PC-9 (cell line): ENCODE results near the gene RET. TPM values are rescaled to one million over a fixed set of nuclear protein-coding genes. Genes with fewer than 3 reads are reported as not detected.

Source experiments
- BruUV-seq: library from RNA; stranded (reverse); fragments of 400-500 nt; replicated peaks from 2 replicates; lab custom pipeline; 2021; lab: Mats Ljungman, UMichigan
- CTCF ChIA-PET: fragments of 300-600 bp; sonication (Branson Sonifier 250); formaldehyde crosslinking; loops from one replicate; lab custom pipeline; 2022; ENCODE audit warnings: antibody characterized with exemption; lab: Charles Lee
- POLR2A ChIA-PET: fragments of 300-600 bp; sonication (Branson Sonifier 250); formaldehyde crosslinking; loops from one replicate; lab custom pipeline; 2022; ENCODE audit warnings: antibody characterized with exemption; ENCODE audit not compliant: unreplicated experiment; lab: Charles Lee
- DNase-seq, 2 experiments: peaks; one replicate each; pipeline versions ENCODE4 v3.0.0 to v3.0.0-alpha.2; 2015 to 2022; ENCODE audit warnings: mixed read lengths in 1 of 2
- H2AFZ ChIP-seq: fragments of 200-600 bp; sonication (generic); 2 replicates; pipeline ENCODE4 v1.8.1; 2017; ENCODE audit warnings: antibody characterized with exemption
- H3F3A ChIP-seq: fragments of 200-600 bp; sonication (generic); 2 replicates; pipeline ENCODE4 v1.8.1; 2017; ENCODE audit warnings: antibody characterized with exemption, mild to moderate bottlenecking, low read depth; ENCODE audit not compliant: insufficient read depth
- H3K27ac ChIP-seq: fragments of 200-600 bp; sonication (generic); 2 replicates; pipeline ENCODE4 v1.6.1; 2016; ENCODE audit warnings: mixed run types
- H3K27me3 ChIP-seq: fragments of 200-600 bp; sonication (generic); 2 replicates; pipeline ENCODE4 v1.6.1; 2016; ENCODE audit warnings: low read depth, mixed run types; ENCODE audit not compliant: insufficient read depth
- H3K36me3 ChIP-seq: fragments of 200-600 bp; sonication (generic); 2 replicates; pipeline ENCODE4 v1.6.1; 2016; ENCODE audit warnings: low read depth, mixed run types
- H3K4me1 ChIP-seq: fragments of 200-600 bp; sonication (generic); replicated peaks from 2 replicates; pipeline ENCODE4 v1.6.1; 2016; ENCODE audit warnings: mixed run types; ENCODE audit not compliant: insufficient read depth
- H3K4me2 ChIP-seq: fragments of 200-600 bp; sonication (generic); 2 replicates; pipeline ENCODE4 v1.6.1; 2017; ENCODE audit warnings: mixed run types
- H3K4me3 ChIP-seq: fragments of 200-600 bp; sonication (generic); 2 replicates; pipeline ENCODE4 v1.6.1; 2016; ENCODE audit warnings: mixed run types
- H3K79me2 ChIP-seq: fragments of 200-600 bp; sonication (generic); 2 replicates; pipeline ENCODE4 v1.6.1; 2017; ENCODE audit warnings: low read depth, mixed run types
- H3K9me2 ChIP-seq: fragments of 200-600 bp; sonication (generic); 2 replicates; pipeline ENCODE4 v1.8.1; 2017; ENCODE audit warnings: mild to moderate bottlenecking; ENCODE audit not compliant: insufficient read depth
- H3K9me3 ChIP-seq: fragments of 200-600 bp; sonication (generic); 2 replicates; pipeline ENCODE4 v1.8.1; 2016; ENCODE audit warnings: low read depth; ENCODE audit not compliant: insufficient read depth
- H4K20me1 ChIP-seq: fragments of 200-600 bp; sonication (generic); 2 replicates; pipeline ENCODE4 v1.8.1; 2017; ENCODE audit not compliant: insufficient read depth
- EZH2 ChIP-seq: fragments of 200-600 bp; sonication (generic); IDR thresholded peaks from 2 replicates; pipeline ENCODE4 v1.8.0; 2017; ENCODE audit warnings: antibody characterized with exemption, low read depth
- intact Hi-C: fragments of 100-400 bp; cut with micrococcal nuclease; formaldehyde crosslinking; loops from one replicate; pipeline ENCODE4 v1.10.0; 2022; ENCODE audit not compliant: unreplicated experiment
- total RNA-seq: library from RNA; stranded (reverse); gene quantifications from 2 replicates; pipeline ENCODE4 v1.2.3, GENCODE V29; 2021
- TF ChIP-seq, protein P1 (sequence below): fragments of 200-600 bp; sonication (generic); conservative IDR thresholded peaks from 2 replicates; pipeline ENCODE4 v1.6.1; 2017; ENCODE audit warnings: mixed run types, antibody characterized with exemption, mild to moderate bottlenecking, moderate library complexity

RET gene
- total RNA-seq, 1 experiment from 2014 or later, result not detected

DNA sequence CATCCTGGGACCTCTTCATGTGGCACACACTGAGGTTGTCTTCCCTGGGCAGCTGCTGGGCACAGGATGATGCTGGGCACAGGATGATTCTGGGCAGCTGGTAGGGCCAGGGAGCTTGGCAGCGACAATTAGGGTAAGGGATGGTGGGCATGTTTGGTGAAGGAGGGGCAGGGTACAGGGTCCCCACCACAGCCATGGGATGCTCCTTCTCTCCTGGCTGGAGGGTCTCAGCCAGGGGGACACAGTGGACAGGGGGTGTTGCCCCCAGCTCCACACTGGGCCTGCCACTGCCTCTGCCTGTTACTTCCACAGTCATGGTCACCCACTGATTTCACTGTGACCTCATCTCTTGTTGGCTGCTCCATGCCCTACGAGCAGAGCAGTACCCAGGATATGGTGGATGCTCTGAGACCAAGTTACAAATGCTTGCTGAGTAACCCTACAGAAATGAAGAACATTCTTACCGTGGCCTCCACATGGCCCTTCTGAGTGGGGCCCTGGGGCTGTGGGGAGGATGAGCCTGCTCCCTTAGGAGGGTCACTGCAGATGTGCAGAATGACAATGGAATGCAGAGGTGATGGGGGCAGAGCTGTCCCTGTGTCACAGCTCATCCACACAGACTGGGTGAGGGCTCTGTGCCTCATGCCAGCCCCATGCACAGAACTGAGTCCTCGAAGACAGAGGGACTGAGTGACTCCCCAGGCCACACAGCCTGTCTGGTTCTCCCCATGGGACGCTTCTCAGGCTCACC, 28.4 kb upstream of the RET start:
- POLR2A ChIA-PET, result no interaction called here
- DNase-seq, result no peak
- no peaks in the 10 kb centered on the region for H3K27me3 ChIP-seq

DNA sequence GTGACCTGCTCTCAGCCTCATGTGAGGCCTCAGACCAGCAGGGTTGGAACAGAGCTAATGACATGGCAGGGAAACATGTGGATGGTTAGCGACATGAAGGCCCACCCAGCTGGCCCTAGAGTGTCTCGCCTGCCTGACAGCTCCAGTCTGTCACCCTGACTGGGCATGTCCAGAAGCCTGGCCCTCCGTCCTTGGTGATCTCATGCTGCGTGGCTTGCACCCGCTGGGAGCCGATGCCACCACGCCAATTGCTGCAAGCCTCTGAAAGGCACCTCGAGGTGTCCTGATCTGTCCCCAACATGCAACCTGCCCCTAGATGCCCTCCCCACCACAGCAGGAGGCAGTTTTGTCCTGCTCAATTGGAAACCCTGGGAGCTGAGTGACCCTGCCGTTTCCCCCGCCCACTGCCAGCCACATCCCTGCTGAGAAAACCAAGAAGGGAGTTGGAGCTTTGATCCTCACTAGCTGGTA, 27.8 kb upstream of the RET start:
- H3K27me3 ChIP-seq, result no peaks in the 10 kb centered on the region
- BruUV-seq, result no TSS peak
- intact Hi-C loops, result no loop called here
- H4K20me1 ChIP-seq, result no peaks in the 10 kb centered on the region
- H3K36me3 ChIP-seq, result no peaks in the 10 kb centered on the region
- H3K9me2 ChIP-seq, result no peaks in the 10 kb centered on the region
- H3K4me3 ChIP-seq, result no peak overlapping the region
- TF ChIP-seq, protein P1, sequence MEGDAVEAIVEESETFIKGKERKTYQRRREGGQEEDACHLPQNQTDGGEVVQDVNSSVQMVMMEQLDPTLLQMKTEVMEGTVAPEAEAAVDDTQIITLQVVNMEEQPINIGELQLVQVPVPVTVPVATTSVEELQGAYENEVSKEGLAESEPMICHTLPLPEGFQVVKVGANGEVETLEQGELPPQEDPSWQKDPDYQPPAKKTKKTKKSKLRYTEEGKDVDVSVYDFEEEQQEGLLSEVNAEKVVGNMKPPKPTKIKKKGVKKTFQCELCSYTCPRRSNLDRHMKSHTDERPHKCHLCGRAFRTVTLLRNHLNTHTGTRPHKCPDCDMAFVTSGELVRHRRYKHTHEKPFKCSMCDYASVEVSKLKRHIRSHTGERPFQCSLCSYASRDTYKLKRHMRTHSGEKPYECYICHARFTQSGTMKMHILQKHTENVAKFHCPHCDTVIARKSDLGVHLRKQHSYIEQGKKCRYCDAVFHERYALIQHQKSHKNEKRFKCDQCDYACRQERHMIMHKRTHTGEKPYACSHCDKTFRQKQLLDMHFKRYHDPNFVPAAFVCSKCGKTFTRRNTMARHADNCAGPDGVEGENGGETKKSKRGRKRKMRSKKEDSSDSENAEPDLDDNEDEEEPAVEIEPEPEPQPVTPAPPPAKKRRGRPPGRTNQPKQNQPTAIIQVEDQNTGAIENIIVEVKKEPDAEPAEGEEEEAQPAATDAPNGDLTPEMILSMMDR, result no peak
- TF ChIP-seq EZH2, result no peak
- ChIA-PET CTCF (no interaction called here), POLR2A (no interaction called here)
- DNase-seq, result no peak
- H3K27ac ChIP-seq, result no peak overlapping the region
- H3K79me2 ChIP-seq, result no peaks in the 10 kb centered on the region
- no peak overlapping the region for H3K4me2 ChIP-seq
- no peaks in the 10 kb centered on the region for H3F3A ChIP-seq
- H2AFZ ChIP-seq, result no peak overlapping the region
- no peaks in the 10 kb centered on the region for H3K9me3 ChIP-seq
- H3K4me1 ChIP-seq, result no peaks in the 10 kb centered on the region; the same call in 1 of the 2 replicates

More for the DNA sequence above, 28.4 kb upstream of the RET start:
- no peaks in the 10 kb centered on the region for H3F3A ChIP-seq
- no peak overlapping the region for H3K4me2 ChIP-seq
- TF ChIP-seq, protein P1, result no peak
- no peak for TF ChIP-seq EZH2
- H3K4me3 ChIP-seq, result no peak overlapping the region
- intact Hi-C loops, result no loop called here
- no peaks in the 10 kb centered on the region for H3K9me2 ChIP-seq
- H4K20me1 ChIP-seq, result no peaks in the 10 kb centered on the region
- no peaks in the 10 kb centered on the region; the same call in 1 of the 2 replicates for H3K4me1 ChIP-seq
- no peak overlapping the region for H3K27ac ChIP-seq
- CTCF ChIA-PET, result no interaction called here
- H2AFZ ChIP-seq, result no peak overlapping the region
- H3K36me3 ChIP-seq, result no peaks in the 10 kb centered on the region
- no TSS peak for BruUV-seq
- H3K9me3 ChIP-seq, result no peaks in the 10 kb centered on the region
- H3K79me2 ChIP-seq, result no peaks in the 10 kb centered on the region

DNA sequence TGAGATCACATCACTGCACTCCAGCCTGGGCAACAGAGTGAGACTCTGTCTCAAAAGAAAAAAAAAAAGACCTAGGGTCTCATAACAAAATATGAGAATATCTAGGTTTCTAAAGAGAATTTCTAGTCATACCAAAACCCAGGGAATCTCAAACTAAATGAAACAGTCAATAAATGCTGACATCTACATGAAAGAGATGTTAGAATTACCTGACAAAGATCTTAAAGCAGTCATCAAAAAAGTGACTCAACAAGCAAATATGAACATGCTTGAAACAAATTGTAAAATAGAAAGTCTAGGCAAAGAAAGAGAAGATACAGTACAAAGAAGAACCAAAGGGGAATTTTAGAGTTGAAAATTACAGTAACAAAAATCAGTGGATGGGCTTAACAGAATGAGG, 26.9 kb upstream of the RET start:
- H3K4me1 ChIP-seq, result no peaks in the 10 kb centered on the region
- H3K36me3 ChIP-seq, result no peaks in the 10 kb centered on the region
- H3K27ac ChIP-seq, result no peak overlapping the region
- intact Hi-C loops, result no loop called here
- no TSS peak for BruUV-seq
- CTCF ChIA-PET, result no interaction called here
- H3F3A ChIP-seq, result no peaks in the 10 kb centered on the region
- no peaks in the 10 kb centered on the region for H3K27me3 ChIP-seq
- no peak for DNase-seq
- H3K4me2 ChIP-seq, result no peak overlapping the region
- H4K20me1 ChIP-seq, result no peaks in the 10 kb centered on the region
- H3K4me3 ChIP-seq, result no peak overlapping the region
- TF ChIP-seq, protein P1, result no peak
- no peak for TF ChIP-seq EZH2
- no peaks in the 10 kb centered on the region for H3K9me2 ChIP-seq
- H3K79me2 ChIP-seq, result no peaks in the 10 kb centered on the region
- no peak overlapping the region for H2AFZ ChIP-seq
- H3K9me3 ChIP-seq, result no peaks in the 10 kb centered on the region
- POLR2A ChIA-PET, result no interaction called here
